Globus pallidus (tissue), 1 donor: ENCODE measurements around the gene TCF25.
"Not testable (repeated sequence)": the region's sequence is repeated elsewhere in the genome, so short reads cannot be mapped to it uniquely, and the experiment has no call there.

Source experiments
- DNase-seq: peaks from one replicate; pipeline ENCODE4 v3.0.0-alpha.2; 2015; ENCODE audit warnings: low spot score

The TCF25 gene

DNA sequence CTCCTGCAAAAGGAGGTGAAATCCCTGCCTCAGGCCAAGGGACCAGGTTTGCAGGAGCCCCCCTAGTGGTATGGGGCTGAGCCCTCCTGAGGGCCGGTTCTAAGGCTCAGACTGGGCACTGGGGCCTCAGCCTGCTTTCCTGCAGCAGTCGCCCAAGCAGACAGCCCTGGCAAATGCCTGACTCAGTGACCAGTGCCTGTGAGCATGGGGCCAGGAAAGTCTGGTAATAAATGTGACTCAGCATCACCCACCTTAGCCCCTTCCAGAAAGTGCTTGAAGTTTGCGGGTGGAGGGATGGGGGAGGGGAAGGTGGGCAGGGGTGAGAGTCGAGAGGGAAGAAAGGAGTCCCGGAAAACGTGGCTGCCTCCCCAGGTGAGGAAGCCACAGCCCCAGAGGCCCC lies 47.3 kb downstream of the TCF25 start:
- no peak for DNase-seq

DNA sequence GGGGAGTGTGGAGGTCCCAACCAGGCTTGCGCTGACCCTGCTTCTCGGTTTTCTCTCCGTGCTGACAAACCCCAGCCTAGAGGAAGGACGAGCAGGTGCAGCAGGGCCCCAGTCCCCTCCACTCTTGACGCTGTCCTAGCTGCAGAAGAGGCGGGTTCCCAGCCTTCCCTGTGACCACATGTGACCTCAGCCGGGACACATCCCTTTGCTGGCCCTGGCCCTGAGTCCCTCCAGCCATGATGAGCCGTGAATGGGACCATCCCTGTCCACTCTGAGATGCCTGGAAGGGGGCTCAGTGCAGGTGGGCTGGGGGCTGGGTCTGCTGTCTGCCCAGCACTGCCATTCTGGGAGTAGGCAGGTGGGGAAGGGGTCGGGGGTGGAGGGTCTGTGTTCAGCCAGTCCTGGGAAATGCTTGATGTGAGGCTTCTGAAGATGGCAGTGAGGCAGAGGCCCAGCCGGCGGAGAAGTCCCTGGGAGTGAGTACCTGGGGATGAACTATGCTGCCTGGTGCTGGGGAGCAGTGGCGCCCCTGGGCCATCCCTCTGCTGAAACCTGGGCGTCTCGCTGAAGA lies 47.8 kb downstream of the TCF25 start:
- no peak for DNase-seq

DNA sequence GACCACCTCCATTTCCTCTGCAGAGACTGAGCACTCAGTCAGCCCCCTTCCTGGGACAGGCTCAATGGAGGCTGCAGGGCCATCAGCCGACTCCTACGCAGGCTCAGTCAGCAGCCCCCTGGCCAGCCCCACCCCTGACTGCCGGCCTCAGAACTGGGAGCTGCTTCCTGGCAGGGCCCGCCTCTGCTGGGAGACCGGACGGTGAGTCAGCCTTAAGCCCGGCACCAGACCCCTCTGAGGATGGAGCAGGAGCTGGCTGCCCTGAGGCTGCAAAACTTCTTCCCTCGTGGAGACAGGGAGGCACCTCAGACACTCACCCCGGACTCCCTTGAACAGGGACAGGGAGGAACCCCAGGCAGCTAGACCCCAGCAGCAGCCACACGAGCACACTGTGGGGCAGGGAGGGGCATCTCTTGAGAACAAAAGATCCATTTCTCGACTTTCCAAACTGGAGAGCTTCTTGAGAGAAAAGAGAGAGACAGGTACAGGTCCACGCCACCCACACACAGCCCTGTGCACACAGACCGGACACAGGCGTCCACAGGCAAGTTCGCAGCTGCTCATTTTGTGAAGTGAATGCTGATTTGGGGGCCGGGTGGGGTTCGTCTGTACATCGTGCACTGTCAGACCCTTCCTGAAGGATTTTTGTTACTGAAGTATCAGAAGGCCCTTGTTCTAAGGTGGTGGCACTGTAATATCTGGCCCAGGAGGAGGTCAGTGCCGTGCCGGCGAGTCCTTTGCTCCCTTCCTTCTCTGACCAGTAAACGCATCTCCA lies 48.5 kb downstream of the TCF25 start:
- DNase-seq, result no peak

DNA sequence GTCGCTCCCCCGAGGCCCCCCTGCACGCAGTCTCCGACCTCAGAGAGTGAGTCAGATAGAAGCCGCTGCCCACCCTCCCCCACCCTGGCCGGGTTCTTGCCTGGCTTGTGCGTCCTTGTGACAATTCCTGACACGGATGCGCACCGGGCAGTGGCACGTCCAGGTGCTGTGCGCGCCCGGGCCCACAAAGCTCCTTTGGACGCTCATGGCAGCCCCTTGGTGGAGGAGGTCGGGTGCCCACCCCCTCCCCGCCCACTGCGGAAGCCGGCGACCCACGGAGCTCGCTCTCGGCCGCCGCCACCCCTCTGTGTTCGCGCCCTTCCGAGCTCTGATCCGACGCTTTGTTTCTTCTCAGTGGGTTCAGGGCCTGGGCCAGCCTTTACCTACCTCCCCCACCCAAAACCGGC lies 49.1 kb downstream of the TCF25 start:
- DNase-seq, result no peak

DNA sequence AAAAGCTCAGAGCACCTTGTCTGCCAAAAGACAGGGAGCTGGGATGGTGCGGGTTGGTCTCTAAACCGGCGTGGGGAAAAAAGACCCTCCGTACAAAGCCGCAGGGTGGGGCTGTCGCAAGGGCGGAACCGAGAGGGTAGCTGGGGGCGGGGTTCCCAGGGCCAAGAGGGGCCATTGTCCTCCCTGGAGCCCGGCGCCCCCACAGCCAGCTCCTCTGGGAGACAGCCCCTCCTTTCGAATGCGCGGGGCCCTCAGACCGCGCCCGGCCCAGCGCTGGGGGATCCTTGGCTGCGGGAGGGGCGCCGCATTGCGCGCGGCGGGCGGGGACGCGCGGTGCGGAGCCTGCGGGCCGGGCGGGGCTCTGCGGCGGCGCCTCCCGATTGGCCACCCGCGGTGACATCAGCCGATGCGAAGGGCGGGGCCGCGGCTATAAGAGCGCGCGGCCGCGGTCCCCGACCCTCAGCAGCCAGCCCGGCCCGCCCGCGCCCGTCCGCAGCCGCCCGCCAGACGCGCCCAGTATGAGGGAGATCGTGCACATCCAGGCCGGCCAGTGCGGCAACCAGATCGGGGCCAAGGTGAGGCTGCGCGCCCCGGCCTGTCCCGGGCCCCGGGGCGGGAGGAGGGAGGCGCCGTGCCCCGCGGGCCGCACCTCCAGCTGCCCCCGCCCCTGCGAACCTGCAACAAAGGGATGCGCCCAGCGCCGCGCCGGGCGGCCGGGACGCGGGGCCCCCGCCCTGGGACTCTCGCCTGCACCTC lies 49.7 kb downstream of the TCF25 start, which contains the start of gene TUBB3:
Gene TUBB3 (plus strand): TSS at position 459 of the 756 bp plus-strand sequence. CDS start 60 bp downstream, at position 519.
- peak; percentile 53 for DNase-seq

DNA sequence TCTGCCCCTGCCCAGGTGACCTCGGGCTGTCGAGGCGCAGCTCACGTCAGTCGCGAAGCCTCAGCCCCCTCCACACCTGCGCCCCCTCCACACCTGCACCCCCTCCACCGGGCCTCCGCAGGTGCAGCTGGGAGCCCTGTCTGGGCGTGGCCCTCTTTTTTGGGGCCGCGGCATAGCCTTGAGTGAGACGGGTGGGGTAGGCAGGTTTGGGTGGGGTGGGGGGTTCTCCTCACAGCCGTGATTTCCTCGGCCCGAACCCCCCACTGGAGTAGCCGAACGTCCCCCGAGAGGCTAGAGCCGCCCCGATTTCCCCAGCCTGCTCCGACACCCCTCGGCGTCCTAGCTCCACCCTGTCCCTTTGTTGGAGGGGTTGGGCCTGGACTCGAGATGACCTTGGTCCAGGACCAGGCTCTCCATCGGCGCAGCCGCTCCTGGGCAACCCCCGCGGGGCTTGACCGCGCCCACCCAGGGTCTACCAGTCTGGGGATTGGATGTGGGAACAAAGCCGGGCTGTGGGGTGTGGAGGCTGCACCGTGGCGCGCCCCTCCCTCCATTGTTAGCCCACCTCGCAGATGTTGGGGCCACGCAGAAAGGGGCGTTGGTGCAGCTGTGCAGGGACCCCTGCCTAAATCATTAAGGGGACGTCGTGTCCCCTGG lies 50.4 kb downstream of the TCF25 start:
- no peak for DNase-seq

DNA sequence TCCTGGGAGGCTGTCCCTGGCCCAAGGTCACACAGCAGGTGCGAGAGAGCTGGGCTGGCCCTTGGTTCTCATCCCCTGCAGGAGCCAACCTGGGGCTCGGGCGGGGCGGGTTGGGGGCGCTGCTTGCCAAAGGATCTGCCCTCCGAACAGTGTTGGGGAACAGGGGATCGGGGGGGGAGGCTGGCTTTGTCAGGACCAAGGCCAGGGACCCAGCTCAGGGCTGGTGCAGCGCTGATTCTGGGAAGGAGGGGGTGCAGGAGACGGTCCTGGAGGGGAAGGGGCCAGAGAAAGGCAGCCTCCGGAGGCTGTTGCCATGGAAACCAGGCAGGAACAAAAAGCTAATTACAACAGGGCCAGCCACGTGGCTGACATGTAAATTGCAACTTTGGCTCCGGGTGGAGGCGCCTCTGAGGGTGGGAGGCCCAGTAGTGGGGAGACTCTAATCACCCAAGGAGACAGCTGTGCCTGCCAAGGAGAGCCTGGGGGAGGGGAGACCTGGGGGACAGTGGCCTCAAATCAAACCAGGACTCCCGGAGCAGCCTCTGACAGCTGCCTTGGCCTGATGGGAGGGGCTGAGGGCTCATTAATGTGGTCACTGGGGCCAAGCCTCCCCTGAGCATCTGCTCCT lies 51.0 kb downstream of the TCF25 start:
- DNase-seq, result no peak

DNA sequence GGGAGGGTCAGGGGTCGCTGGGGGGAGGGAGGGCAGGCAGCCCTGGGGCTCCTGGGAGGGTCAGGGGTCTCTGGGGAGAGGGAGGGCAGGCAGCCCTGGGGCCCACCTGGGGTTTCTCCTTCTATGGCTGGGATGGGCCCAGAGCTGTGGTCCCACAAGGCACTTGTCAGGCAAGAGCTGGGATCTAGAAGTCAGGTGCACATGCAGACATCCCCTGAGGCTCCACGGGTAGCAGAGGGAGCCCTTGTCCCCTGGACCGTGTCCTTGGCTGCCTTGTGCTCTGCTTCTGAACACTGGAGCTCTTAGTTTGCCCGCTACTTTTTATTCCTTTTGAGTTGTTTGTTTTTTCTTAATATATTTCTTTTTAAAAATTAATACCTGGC lies 51.5 kb downstream of the TCF25 start:
- no peak for DNase-seq

DNA sequence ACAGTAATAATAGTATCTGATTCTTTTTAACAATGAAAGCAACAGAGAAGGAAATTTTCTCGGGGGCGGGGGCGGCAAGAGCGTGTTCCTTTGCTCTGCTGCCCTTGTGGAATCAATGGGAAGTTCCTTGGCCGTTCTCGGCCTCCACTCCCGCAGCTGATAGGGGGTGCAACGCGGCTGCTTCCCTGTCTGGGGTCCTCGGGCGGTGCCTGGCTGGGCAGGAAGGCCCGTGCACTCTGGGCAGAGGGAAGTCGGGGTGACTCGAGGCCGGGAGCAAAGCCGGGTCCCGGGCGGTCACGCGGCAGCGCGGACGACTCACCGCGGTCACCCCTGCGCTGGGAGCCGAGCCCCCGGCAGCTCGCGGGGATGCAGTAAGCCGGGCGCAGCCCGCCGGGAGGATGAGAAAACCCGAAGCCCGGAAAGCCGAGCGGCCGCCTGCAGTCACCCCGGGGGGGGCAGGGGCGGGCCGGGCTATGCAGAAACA lies 52.2 kb downstream of the TCF25 start:
- no peak for DNase-seq

DNA sequence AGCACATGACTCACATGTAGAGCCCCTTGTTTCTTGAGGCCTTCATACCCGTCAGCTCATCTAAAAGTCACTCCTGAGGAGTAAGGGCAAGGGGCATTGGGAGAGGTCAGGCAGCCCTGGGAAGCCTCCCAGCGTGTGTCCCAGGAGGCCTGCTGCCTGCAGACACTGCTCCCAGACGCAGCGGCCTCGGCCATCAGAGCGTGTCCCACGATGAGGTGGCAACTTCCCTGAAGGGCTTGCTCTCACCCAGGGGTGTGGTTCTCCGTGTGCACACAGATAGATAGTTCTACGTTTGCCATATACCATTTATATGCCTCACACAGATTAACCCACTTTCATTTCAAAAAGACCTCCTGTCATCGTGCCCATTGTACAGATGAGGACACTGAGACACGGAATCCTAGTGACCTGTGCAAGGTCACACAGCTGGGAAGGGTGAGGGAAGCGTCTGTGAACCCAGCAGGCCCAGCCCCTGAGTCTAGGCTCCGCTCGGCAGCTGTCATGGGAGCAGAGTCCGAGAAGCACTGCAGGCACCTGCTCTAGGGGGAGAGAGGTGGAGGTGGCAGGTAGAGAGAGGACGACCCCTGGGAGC lies 58.0 kb downstream of the TCF25 start:
- DNase-seq, result no peak

DNA sequence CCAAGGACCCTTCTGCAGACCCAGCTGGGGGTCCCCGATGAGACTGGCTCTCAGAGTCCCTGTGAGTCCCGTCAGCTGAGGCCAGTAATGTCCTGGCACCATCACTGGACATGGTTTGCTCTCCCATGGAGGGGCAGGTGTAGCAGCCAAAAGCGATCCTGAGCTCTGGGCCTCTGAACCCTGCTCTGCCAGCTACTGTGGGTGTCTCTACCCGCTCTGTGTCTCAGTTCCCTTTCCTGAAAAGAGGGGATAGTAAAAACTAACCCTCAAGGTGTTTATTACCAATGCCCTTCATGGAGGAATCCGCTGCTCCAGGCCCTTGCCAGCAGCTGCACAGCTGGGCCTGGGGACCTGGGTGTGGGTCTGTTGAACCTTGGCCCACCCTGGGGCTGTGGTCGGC lies 58.6 kb downstream of the TCF25 start:
- DNase-seq, result no peak

DNA sequence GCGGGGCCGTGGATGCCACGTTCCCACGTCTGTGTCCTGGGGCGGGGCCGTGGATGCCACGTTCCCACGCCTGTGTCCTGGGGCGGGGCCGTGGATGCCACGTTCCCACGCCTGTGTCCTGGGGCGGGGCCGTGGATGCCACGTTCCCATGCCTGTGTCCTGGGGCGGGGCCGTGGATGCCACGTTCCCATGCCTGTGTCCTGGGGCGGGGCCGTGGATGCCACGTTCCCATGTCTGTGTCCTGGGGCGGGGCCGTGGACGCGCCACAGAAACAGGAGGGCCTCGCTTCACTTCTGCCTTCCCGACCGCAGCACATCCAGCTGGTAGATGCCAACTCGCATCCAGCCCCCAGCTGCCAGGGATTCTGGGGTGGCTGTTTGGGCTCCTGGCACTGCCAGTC lies 60.6 kb downstream of the TCF25 start:
- not testable (repeated sequence) for DNase-seq

DNA sequence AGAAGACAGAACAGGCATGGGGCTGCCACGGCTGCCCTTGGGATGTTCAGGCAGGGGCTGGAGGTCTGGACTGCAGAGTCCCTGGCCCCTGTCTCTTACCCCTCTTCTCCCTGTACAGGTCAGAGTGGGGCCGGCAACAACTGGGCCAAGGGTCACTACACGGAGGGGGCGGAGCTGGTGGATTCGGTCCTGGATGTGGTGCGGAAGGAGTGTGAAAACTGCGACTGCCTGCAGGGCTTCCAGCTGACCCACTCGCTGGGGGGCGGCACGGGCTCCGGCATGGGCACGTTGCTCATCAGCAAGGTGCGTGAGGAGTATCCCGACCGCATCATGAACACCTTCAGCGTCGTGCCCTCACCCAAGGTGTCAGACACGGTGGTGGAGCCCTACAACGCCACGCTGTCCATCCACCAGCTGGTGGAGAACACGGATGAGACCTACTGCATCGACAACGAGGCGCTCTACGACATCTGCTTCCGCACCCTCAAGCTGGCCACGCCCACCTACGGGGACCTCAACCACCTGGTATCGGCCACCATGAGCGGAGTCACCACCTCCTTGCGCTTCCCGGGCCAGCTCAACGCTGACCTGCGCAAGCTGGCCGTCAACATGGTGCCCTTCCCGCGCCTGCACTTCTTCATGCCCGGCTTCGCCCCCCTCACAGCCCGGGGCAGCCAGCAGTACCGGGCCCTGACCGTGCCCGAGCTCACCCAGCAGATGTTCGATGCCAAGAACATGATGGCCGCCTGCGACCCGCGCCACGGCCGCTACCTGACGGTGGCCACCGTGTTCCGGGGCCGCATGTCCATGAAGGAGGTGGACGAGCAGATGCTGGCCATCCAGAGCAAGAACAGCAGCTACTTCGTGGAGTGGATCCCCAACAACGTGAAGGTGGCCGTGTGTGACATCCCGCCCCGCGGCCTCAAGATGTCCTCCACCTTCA lies 61.5 kb downstream of the TCF25 start:
- DNase-seq, result no peak

DNA sequence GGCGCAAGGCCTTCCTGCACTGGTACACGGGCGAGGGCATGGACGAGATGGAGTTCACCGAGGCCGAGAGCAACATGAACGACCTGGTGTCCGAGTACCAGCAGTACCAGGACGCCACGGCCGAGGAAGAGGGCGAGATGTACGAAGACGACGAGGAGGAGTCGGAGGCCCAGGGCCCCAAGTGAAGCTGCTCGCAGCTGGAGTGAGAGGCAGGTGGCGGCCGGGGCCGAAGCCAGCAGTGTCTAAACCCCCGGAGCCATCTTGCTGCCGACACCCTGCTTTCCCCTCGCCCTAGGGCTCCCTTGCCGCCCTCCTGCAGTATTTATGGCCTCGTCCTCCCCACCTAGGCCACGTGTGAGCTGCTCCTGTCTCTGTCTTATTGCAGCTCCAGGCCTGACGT lies 62.2 kb downstream of the TCF25 start:
- not testable (repeated sequence) for DNase-seq

DNA sequence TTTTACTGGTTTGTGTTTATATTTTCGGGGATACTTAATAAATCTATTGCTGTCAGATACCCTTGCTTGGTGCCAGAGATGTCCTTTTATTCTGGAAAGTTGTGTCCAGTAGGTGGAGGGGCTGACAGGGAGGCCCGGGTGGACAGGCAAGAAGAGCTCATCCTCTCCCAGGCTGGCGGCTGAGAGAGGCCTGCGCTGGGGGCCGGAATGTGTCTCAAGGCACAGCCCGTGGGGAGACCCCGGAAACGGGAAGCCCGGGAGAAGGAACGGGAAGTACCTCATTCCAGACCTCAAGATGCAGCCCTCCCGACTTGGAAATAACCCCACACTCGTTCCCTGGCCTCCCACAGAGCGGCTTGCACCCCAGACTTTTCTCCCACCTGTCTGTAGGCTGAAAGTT lies 62.6 kb downstream of the TCF25 start:
- DNase-seq, result no peak

DNA sequence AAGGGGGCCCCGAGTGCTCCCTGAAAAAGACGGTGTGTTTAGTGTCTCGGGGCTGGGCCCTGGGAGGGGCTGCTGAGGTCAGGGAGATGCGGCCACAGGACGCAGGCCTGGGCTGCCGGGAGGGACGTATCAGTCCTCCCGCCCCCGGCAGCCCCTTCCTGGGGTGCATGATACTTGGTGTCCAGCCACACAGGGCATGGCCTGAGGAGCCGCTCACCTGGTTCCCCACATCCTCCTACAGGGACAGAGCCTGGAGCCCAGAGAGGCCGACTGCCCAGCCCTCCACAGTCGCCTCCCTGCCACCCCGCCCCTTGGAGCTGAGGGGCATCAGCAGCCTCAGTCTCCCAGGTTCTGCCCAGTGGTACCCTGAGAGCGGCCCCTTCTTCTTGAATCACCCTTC lies 63.1 kb downstream of the TCF25 start:
- no peak for DNase-seq

DNA sequence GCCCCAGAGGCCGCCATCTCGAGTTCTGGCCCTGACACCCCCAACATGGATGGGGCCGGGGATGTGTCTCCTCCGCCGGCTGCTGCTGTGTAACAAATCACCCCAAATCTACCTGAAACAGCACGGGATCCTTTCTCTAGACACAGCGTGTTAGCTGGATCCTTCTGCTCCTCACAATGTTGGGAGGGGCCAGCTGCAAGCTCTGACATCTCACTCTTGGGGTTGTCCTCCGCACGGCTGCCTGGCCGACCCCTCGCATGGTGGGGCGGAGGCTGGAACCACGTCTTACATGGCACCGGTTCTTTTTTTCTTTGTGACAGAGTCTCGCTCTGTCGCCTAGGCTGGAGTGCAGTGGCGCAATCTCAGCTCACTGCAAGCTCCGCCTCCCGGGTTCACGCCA lies 63.6 kb downstream of the TCF25 start:
- no peak for DNase-seq

DNA sequence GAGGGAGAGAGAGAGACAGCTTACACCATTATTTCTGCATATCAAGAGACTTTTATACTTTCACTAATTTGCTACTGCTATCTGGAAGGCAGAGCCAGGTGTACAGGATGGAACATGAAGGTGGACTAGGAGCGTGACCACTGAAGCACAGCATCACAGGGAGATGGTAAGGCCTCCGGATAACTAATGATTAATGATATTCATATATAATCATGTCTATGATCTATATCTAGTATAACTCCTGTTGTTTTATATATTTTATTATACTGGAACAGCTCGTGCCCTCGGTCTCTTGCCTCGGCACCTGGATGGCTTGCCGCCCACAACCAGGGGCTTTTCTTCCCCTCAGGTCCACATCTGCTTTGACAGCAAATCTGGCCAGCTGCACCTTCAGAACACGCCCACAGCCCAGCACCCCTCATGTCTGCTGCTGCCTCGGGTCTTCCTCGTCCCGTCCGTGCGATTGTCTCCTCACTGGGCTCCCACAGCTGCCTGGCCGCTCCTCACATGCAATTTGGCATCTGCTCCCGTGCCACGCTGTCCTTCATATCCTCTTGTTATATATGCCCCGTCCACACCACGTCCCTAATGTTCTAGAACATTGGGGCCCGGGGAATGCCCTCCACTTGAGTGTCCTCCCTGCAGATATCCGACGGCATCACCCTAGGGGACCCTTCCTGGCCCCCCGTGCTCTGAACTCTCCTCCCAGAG lies 64.9 kb downstream of the TCF25 start:
- no peak for DNase-seq

DNA sequence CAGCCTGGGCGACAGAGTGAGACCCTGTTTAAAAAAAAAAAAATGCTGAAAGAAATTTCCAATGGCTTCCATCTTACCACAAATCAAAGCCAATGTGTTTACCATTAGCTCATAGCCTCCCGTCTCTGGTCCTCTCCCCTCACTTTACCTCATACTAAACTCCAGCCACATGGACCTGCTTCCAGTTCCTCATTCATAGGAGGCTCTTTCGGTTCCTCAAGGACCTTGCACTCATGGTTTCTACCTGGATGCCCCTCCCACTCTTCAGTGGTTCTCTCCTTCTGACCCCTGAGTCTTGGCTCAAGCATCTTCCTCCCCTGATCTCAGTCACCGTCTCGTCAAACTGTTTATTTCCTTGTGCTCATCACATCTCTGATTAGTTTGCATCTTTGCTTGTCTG lies 71.4 kb downstream of the TCF25 start:
- no peak for DNase-seq

DNA sequence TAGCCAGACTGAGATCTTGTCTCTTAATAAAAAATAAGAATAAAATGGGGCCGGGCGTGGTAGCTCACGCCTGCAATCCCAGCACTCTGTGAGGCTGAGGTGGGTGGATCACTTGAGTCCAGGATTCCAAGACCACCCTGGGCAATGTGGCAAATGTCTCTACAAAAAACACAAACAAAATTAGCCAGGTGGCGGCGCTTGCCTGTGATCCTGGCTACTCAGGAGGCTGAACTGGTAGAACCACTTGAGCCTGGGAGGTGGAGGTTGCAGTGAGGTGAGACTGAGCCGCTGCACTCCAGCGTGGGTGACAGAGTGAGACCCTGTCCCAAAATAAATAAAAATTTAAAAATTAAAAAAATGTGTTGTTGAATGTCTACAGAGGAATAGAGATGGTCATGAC lies 72.3 kb downstream of the TCF25 start:
- no peak for DNase-seq
